GM21825 (cell line): ENCODE measurements around the gene PTPRN2.
"Not testable (repeated sequence)": the region's sequence is repeated elsewhere in the genome, so short reads cannot be mapped to it uniquely, and the experiment has no call there.

Source experiments
- ATAC-seq: cut with Tn5 transposase; IDR thresholded peaks from one replicate; pipeline ENCODE4 v1.9.1; 2021; ENCODE audit warnings: mild to moderate bottlenecking, moderate library complexity; ENCODE audit not compliant: unreplicated experiment

Gene PTPRN2

GRCh38 chr7:157907091-157907490 is 680.5 kb downstream of the PTPRN2 start:
- no peak for ATAC-seq

GRCh38 chr7:157906583-157906982 is 681.0 kb downstream of the PTPRN2 start:
- ATAC-seq, result no peak

DNA sequence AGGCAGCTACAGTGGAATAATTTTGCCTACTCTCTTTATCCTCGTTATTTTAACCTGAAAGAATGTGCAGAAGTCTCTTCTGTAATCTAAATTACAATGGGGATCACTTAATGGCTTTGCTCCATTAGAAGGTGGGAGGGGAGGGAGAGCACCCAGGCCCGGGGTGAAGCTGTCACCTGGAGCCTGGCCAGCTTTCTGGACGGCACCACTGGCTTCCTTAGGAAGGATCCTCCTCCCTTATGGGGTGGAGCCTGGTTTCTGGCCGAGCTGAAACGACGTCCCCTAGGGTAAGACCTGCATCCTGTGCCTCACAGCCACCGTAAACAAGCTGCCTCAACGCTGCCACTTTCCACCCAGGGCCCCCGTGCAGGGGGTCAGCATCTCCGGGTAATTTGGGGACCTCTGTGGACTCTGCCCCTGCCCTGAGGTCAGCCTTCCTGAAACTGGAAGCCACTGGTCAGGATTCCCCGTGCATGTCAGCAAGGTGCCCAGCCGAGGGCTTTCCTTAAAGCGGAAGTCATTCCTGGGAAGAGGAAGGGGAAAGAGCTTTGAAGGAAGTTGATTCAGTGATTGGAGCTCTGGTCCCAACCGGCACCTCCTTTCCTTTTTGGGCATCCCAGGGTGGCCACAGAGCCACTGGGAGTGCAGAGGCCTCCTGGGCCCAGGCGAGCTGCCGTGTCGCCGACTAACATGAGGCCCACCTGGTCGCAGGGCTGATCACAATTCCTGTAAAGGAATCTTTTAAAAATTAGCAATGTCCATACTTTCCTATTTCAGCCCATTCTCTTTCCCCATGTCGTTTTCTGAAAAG is 681.8 kb downstream of the PTPRN2 start:
- ATAC-seq, result no peak

DNA sequence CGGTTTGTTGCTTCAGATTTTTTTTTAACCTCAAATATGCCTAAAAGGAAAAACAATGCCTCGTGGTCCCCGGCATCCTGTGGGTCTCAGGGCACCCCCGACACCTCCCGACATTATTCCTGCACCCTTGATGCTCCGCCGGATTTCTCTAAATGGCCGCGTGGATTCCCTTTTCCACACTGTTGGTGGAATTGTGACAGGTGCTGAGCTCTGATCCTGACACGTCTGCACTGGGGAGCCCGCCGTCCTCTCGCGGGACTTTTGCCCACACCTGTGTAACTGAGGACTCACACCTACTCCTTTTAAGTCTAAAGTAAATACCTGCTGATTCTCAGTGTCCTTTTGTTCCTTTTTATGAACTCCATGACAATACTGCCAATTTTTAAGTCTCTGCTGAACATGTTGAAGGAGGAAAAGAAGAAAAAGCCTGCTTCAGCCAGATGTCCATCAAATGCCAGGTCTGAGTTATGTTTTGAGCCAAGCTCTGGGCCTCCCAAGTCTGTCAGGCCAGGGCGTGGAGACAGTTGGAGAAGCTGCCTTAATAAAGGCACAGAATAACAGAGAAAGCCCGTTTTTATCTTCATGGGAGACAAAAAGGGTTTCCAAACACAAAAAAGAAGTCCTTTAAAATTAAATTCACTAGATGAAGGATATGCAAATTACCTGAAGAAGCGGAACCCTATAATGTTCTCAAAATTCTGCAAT is 682.6 kb downstream of the PTPRN2 start:
- no peak for ATAC-seq

DNA sequence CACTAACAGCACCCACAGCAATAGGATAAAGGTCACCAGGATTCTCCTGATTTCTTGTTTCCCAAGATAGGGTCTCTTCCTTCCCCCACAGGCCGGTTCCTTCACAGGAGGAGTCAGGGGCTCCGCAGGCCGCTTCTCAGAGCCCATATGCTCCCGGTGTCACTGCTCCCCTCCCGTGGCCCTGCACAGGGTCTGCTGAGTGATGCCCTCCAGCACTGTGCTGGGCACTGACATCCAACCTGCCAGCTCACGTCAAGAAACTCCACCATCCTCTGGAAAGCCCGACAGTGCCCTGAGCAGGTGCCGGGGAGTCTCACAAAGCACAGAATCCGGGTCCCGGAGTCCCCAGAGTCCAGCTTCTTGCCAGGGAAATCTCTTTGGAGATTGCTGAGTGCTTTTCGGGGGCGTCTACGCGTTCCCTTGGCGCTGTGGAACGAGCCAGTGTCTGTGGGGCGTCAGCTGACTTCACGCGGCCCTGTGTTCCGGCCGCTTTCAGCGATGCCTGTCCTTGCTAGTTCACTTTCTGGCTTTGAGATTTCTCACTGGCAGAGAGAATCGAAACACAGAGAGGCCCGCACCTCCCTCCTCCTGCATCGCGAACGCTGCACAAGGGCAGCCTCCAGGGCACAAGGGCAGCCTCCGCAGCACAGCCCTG is 683.3 kb downstream of the PTPRN2 start:
- ATAC-seq, result no peak

- no peak for ATAC-seq
These were observed 683.9 kb downstream of the PTPRN2 start for GRCh38 chr7:157903710-157904109.

DNA sequence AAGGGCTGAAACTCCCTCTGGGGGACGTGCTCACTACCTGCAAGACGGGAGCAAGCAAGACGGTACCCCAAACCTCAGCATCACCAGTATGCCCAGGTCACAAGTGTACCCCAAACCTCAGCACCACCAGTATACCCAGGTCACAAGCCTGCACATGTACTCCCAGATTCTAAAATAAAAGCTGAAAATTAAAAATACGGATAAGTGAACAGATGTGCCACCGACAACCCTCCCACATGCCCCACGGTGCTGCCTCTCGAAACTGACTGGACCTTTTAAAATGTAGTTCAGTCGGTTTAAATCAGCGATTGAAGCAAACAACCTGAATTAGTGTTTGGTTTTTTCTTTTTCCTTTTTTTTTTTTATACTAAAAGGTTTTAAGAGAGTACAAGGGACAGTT is 684.3 kb downstream of the PTPRN2 start:
- ATAC-seq, result no peak

- not testable (repeated sequence) for ATAC-seq
These were observed 685.6 kb downstream of the PTPRN2 start for GRCh38 chr7:157901816-157902610.

DNA sequence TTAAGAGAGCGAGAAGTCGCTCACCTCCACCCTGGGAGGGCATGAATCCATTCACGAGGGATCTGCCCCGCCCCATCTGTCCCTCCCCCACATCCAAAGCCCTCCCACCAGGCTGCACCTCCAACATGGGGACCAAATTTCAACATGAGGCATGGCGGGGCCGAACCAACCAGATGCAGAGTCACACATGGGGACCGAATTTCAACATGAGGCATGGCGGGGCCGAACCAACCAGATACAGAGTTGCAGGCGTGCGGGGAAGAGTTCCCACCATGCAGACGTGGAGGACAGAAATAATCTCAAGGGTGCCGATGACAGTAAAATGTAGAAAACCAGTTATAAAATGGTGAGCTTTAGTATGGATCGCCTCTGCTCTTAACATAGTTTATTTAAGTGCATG is 686.5 kb downstream of the PTPRN2 start:
- ATAC-seq, result no peak

GRCh38 chr7:157900556-157900955 is 687.1 kb downstream of the PTPRN2 start:
- ATAC-seq, result no peak

DNA sequence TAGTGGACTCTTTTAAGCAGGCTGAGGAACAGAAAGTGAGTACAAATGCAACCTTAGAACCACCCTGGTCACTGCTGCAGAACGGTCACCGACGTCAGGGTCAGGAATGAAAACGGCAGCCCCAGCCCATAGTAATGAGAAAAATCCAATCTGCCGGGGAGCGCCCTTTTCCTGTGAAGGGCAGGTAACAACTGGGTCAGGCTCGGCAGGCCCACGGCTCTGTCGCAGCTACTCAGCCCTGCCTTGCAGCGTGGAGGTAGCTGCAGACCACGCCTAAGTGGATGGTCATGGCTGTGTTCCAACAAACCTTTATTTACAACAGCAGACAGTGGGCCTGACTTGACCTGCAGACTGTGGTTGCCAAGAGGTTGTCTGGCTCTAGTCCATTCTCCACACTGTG is 687.6 kb downstream of the PTPRN2 start:
- no peak for ATAC-seq

GRCh38 chr7:157898802-157899505 is 688.7 kb downstream of the PTPRN2 start:
- no peak for ATAC-seq

DNA sequence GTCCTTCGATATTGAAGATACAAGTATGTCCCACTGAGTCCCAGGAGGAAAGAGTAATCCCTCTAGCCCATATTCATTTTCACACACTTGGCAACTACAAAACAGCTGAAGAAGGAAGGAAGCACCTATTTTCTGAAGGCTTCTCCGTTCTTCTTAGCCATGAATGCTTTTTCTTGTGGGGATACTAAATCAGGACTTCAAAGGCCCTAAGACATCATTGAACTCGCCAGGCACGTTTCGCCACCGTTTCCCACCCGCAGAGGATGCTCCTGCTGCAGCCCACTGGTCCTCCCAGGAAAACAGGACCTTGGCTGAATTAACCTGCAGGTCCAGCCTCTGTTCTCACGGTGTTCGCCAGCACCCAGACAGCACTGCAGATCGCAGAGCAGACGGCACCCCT is 689.4 kb downstream of the PTPRN2 start:
- ATAC-seq, result no peak

GRCh38 chr7:157897681-157898080 is 689.9 kb downstream of the PTPRN2 start:
- no peak for ATAC-seq

- no peak for ATAC-seq
These were observed 690.7 kb downstream of the PTPRN2 start for GRCh38 chr7:157896774-157897555.

- not testable (repeated sequence) for ATAC-seq
These were observed 691.3 kb downstream of the PTPRN2 start for GRCh38 chr7:157896376-157896675.

GRCh38 chr7:157895520-157896375 is 691.9 kb downstream of the PTPRN2 start:
- ATAC-seq, result no peak

DNA sequence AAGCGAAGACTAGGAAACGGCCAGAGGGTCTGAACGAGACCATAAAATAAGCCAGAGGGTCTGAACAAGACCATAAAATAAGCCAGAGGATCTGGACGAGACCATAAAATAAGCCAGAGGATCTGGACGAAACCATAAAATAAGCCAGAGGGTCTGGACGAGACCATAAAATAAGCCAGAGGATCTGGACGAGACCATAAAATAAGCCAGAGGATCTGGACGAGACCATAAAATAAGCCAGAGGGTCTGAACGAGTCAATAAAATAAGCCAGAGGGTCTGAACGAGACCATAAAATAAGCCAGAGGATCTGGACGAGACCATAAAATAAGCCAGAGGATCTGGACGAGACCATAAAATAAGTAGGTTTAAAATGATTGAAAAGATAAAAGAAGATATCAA is 692.5 kb downstream of the PTPRN2 start:
- ATAC-seq, result not testable (repeated sequence)

DNA sequence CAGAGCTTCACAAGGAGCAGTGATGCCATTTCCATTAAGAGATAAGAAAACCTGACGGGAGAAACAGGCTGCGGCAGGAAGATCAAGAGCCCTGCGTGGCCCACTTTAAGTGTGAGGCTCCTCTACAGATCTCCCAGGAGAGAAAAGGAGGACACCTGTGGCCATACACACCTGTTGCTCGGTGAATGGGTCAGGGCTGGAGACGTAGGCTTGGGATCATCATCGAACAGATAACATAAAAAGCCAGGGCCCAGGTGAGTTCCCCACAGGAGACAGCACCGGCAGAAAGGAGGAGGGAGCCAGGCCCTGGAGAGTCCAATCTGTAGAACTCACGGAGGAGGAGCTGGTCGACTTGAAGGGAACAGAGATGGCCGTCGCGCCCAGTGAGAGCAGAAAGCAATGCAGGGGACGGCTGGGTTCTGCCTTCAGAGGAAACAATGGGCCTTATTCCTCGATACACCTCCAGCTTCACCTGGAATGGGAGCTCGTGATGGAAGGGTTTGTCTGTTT is 694.0 kb downstream of the PTPRN2 start:
- no peak for ATAC-seq
